Memory B cell (primary cell): Measurements from ENCODE around the gene RAP1GAP2.
A peak's percentile ranks its signal among the peaks of the same experiment; 100 is the strongest.
"Not testable (repeated sequence)": the region's sequence is repeated elsewhere in the genome, so short reads cannot be mapped to it uniquely, and the experiment has no call there.

Experiments used
- ATAC-seq: fragments of 150-1000 bp; cut with Tn5 transposase; 2 replicates; pipeline ENCODE4 v1.10.0; 2021; ENCODE audit warnings: low read depth, mild to moderate bottlenecking, moderate library complexity
- DNase-seq, 2 donors: peaks; one replicate each; pipeline ENCODE4 v3.0.0; 2022; ENCODE audit warnings: low spot score in 2 of 2
- H3K27ac Mint-ChIP-seq: one replicate; pipeline ENCODE4 v1.8.0; 2022; ENCODE audit warnings: mild to moderate bottlenecking, moderate library complexity, mixed read lengths
- H3K27me3 Mint-ChIP-seq: one replicate; pipeline ENCODE4 v1.8.0; 2022; ENCODE audit warnings: mixed read lengths
- H3K36me3 Mint-ChIP-seq: one replicate; pipeline ENCODE4 v1.8.0; 2022; ENCODE audit warnings: mild to moderate bottlenecking, mixed read lengths
- H3K4me1 Mint-ChIP-seq: one replicate; pipeline ENCODE4 v1.8.0; 2022; ENCODE audit warnings: mixed read lengths
- H3K4me3 Mint-ChIP-seq: one replicate; pipeline ENCODE4 v1.8.0; 2022; ENCODE audit warnings: mild to moderate bottlenecking, moderate library complexity, mixed read lengths
- H3K9me3 Mint-ChIP-seq: one replicate; pipeline ENCODE4 v1.8.0; 2022; ENCODE audit warnings: mixed read lengths

RAP1GAP2 gene

DNA sequence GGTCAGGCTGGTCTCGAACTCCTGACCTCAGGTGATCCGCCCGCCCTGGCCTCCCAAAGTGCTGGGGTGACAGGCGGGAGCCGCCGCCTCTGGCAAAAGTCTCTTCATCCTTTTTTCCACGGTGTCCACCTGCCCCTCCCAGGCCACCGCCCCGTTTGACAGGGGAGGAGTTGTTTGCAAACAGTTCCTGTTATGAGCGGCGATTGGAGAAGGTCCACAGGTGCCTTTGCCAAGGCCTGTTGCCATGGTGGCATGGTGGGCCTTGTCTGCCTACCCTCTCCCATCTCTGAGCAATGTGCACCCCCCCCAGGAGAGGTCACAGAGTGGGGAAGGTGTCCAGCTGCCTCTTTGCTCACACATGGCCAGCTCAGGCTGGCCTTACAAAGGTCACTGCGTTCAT, 16.0 kb upstream of the RAP1GAP2 start:
- no peak for DNase-seq
- no peaks in the 10 kb centered on the region for H3K9me3 Mint-ChIP-seq
- peaks cover 4% of the 10 kb centered on the region for H3K4me1 Mint-ChIP-seq
- peaks cover 20% of the 10 kb centered on the region for H3K27me3 Mint-ChIP-seq
- H3K27ac Mint-ChIP-seq, result no peak overlapping the region
- H3K4me3 Mint-ChIP-seq, result no peak overlapping the region
- ATAC-seq, result no peak
- H3K36me3 Mint-ChIP-seq, result no peaks in the 10 kb centered on the region

- H3K27me3 Mint-ChIP-seq, result peaks cover 16% of the 10 kb centered on the region
- no peaks in the 10 kb centered on the region for H3K9me3 Mint-ChIP-seq
- DNase-seq, result no peak
- no peak overlapping the region for H3K27ac Mint-ChIP-seq
- peaks cover 4% of the 10 kb centered on the region for H3K4me1 Mint-ChIP-seq
- H3K36me3 Mint-ChIP-seq, result no peaks in the 10 kb centered on the region
- H3K4me3 Mint-ChIP-seq, result no peak overlapping the region
- no peak for ATAC-seq
Observed at GRCh38 chr17:2780931-2781454, 15.2 kb upstream of the RAP1GAP2 start.

- not testable (repeated sequence) for ATAC-seq, H3K27ac Mint-ChIP-seq, H3K4me3 Mint-ChIP-seq, H3K9me3 Mint-ChIP-seq, DNase-seq, H3K4me1 Mint-ChIP-seq, H3K36me3 Mint-ChIP-seq
- peaks cover 16% of the 10 kb centered on the region for H3K27me3 Mint-ChIP-seq
Observed at GRCh38 chr17:2781598-2781997, 14.6 kb upstream of the RAP1GAP2 start.

- H3K27ac Mint-ChIP-seq, result no peak overlapping the region
- DNase-seq (no peak), ATAC-seq (no peak)
- H3K27me3 Mint-ChIP-seq, result peaks cover 12% of the 10 kb centered on the region
- H3K36me3 Mint-ChIP-seq, result no peaks in the 10 kb centered on the region
- H3K4me3 Mint-ChIP-seq, result no peak overlapping the region
- H3K9me3 Mint-ChIP-seq, result no peaks in the 10 kb centered on the region
- peaks cover under 1% of the 10 kb centered on the region for H3K4me1 Mint-ChIP-seq
Observed at GRCh38 chr17:2782055-2782454, 14.2 kb upstream of the RAP1GAP2 start.

GRCh38 chr17:2783310-2784030, 12.8 kb upstream of the RAP1GAP2 start:
- no peak for DNase-seq
- Mint-ChIP-seq H3K4me3 (no peak overlapping the region), H3K27ac (no peak overlapping the region), H3K9me3 (no peaks in the 10 kb centered on the region), H3K4me1 (no peaks in the 10 kb centered on the region), H3K27me3 (peaks cover 7% of the 10 kb centered on the region), H3K36me3 (no peaks in the 10 kb centered on the region)
- no peak for ATAC-seq

- no peak overlapping the region for H3K27ac Mint-ChIP-seq
- DNase-seq (no peak), ATAC-seq (no peak)
- no peaks in the 10 kb centered on the region for H3K36me3 Mint-ChIP-seq
- H3K9me3 Mint-ChIP-seq, result no peaks in the 10 kb centered on the region
- peaks cover 2% of the 10 kb centered on the region for H3K27me3 Mint-ChIP-seq
- no peak overlapping the region for H3K4me3 Mint-ChIP-seq
- H3K4me1 Mint-ChIP-seq, result peaks cover 2% of the 10 kb centered on the region
Observed at GRCh38 chr17:2784864-2785263, 11.4 kb upstream of the RAP1GAP2 start.

- not testable (repeated sequence) for ATAC-seq, H3K4me1 Mint-ChIP-seq, DNase-seq, H3K36me3 Mint-ChIP-seq, H3K27me3 Mint-ChIP-seq, H3K27ac Mint-ChIP-seq, H3K9me3 Mint-ChIP-seq, H3K4me3 Mint-ChIP-seq
Observed at GRCh38 chr17:2785376-2785775, 10.9 kb upstream of the RAP1GAP2 start.

DNA sequence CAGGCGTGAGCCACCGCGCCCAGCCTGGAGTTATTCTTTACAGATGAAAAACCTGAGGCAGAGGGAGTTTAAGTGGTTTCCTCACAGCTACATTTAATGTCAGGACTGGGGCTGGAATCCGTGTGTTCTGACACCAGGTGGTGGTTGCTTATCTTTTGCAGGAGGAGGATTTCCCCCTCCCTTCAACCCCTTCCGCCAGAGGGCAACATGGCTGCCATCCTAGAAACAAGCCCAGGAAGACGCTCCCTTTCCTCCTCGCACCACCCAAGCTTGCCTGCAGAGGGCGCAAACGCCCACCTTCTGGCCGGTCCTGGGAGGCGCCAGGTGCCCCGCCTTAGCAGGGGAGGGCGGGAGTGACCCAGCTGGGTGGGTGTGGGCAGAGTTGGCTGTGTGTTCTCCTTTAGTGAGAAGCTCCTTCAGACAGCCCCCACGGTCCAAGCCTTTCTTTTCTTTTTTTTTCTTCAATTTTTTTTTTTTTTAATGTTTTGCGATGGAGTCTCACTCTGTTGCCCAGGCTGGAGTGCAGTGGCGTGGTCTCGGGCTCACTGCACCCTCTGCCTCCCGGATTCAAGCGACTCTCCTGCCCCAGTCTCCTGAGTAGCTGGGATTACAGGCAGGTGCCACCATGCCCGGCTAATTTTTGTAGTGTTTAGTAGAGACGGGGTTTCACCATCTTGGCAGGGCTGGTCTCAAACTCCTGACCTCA, 9.9 kb upstream of the RAP1GAP2 start:
- peak; percentile 98 for ATAC-seq
- Mint-ChIP-seq H3K27me3 (no peaks in the 10 kb centered on the region), H3K27ac (no peak overlapping the region), H3K4me3 (no peak overlapping the region), H3K9me3 (no peaks in the 10 kb centered on the region), H3K36me3 (no peaks in the 10 kb centered on the region), H3K4me1 (peaks cover 11% of the 10 kb centered on the region)
- DNase-seq, result peak; percentile 94 to 97

DNA sequence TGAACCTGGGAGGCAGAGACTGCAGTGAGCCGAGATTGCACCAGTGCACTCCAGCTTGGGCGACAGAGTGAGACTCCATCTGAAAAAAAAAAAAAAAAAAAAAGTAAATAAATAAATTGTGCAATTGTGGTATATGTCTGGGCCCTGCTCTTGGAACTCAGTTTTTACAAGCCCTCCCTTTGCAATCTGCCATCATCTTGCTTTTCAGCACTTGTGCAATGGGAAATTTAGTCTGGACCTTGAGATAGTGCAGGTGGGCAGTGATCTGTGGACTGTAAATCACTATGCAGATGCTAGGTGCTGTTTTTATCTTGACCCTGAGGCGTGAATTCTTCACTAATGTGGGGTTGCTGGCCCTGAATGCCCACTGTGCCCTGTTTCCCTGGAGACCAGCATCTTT, 6.5 kb upstream of the RAP1GAP2 start:
- ATAC-seq, result no peak
- peaks cover 28% of the 10 kb centered on the region for H3K4me1 Mint-ChIP-seq
- H3K36me3 Mint-ChIP-seq, result no peaks in the 10 kb centered on the region
- no peaks in the 10 kb centered on the region for H3K9me3 Mint-ChIP-seq
- DNase-seq, result no peak
- no peak overlapping the region for H3K4me3 Mint-ChIP-seq
- H3K27me3 Mint-ChIP-seq, result no peaks in the 10 kb centered on the region
- H3K27ac Mint-ChIP-seq, result no peak overlapping the region

DNA sequence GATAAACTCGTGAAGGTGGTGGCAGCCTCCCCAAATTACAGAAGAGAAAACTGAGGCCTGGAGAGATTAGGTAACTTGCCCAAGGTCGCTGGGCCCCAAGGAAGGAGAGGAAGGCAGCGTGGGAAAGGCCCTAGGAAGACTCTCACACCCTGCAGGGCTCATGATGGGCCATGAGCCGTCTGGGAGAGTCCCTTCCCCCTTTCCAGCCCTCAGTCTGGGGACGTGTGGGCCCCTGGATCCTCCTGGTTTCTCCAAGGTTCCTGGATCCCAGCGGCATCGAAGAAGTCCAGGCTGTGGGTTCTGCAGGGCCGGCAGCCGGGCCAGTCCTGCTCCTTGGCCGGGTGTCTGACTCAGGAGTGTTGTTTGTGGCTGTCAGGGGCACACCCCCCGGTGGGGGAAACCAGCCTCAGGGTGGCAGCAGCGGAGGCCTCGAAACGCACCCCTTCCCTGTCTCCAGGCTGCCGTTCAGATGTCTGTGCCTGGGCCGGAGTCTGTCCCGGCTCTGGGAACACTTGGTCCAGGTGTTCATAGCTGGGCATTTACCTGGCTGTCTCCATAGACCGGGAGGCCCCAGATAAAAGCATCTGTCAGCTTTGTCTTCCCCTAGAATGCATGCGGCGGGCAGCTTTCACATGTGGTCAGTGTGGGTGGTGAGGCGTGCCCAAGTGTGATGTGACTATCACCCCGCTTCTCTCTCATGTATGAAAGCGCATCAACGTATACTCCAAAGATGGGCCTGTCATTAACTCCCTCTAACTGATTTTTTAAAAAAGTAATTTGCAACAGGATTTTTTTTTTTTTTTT, 3.7 kb upstream of the RAP1GAP2 start:
- DNase-seq, result no peak
- no peaks in the 10 kb centered on the region for H3K36me3 Mint-ChIP-seq

DNA sequence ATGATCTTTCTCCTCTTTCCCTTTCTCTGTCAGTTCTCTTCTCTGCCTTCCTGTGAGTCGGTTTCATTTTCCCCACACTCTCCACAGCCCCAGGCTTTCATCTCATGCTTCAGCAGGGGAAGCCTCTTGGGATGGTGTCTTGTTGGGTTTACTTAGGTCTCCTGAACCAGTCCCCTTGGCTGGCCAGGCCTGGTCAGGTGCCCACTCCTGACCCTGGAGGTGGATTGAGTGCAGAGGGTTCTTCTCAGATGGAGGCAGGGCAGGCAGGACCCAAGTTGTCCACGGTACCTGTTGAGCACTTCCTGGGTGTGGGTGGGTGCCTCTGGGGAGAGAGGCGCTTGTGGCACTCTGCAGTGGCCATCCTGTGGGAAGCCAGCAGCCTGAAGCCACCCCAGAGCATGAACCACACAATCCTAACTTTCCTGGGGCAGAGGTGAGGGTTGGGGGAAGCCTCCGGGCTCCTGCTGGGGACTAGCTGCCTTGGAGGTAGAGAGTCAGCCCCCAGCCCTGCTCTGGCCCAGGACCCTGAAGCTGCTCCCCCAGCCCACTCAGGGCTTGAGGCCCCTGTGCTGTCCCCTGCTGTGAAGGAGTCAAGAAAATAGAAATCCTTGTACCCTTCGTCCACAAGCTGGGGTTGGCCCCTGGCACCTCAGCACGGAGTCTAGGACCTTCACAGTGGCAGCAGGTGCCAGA, 2.0 kb upstream of the RAP1GAP2 start:
- Mint-ChIP-seq H3K27ac (peak overlapping the region; percentile 24), H3K4me3 (peak overlapping the region; percentile 67), H3K27me3 (no peaks in the 10 kb centered on the region), H3K36me3 (no peaks in the 10 kb centered on the region), H3K9me3 (no peaks in the 10 kb centered on the region), H3K4me1 (peaks cover 60% of the 10 kb centered on the region)
- DNase-seq, result no peak
- no peak for ATAC-seq

More for the DNA sequence above, 3.7 kb upstream of the RAP1GAP2 start:
- H3K9me3 Mint-ChIP-seq, result no peaks in the 10 kb centered on the region
- peaks cover 50% of the 10 kb centered on the region for H3K4me1 Mint-ChIP-seq
- H3K27ac Mint-ChIP-seq, result peak overlapping the region; percentile 69
- H3K4me3 Mint-ChIP-seq, result peak overlapping the region; percentile 78
- ATAC-seq, result no peak
- H3K27me3 Mint-ChIP-seq, result no peaks in the 10 kb centered on the region

- Mint-ChIP-seq H3K4me1 (peaks cover 53% of the 10 kb centered on the region), H3K36me3 (peaks cover 5% of the 10 kb centered on the region), H3K9me3 (no peaks in the 10 kb centered on the region), H3K27ac (peak overlapping the region; percentile 7), H3K4me3 (peak overlapping the region; percentile 94), H3K27me3 (no peaks in the 10 kb centered on the region)
- peak; percentile 6 for ATAC-seq
- DNase-seq, result no peak
Observed at GRCh38 chr17:2795441-2796163, 636 bp upstream of the RAP1GAP2 start.

DNA sequence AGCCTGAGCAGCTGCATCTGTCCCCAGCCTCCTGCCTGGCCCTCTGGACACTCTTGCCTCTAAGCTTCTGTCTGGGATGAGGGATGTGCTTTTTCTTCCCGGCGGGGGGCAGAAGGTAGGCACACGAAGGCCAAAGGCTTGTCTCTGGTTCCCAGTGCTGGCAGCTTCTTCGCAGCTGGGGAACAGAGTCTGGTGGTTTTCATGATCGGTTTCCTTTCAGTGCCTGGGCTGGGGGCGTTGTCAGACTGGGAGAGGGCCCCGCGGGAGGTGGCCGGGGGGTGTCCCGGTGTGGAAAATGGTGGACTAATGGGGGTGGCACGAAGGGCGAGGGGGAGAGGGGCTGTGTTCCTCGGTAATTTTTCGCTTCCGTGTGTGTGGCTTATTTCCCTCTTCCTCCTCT, 988 bp downstream of the RAP1GAP2 start:
- Mint-ChIP-seq H3K4me3 (peak overlapping the region; percentile 94), H3K4me1 (peaks cover 50% of the 10 kb centered on the region), H3K27me3 (no peaks in the 10 kb centered on the region), H3K27ac (peak overlapping the region; percentile 25), H3K36me3 (peaks cover 10% of the 10 kb centered on the region), H3K9me3 (no peaks in the 10 kb centered on the region)
- DNase-seq (no peak), ATAC-seq (no peak)
